NCI-H2227 treated with DMSO at 0.1 percent for 48 hours (cell line): Measurements from ENCODE around the gene RETREG1.
"Not testable (repeated sequence)": the region's sequence is repeated elsewhere in the genome, so short reads cannot be mapped to it uniquely, and the experiment has no call there.

Source experiments
- DNase-seq: peaks from one replicate; lab custom pipeline; 2025; lab: John Stamatoyannopoulos, UW

Gene RETREG1

GRCh38 chr5:16554110-16554509 is 62.7 kb downstream of the RETREG1 start:
- no peak for DNase-seq

- DNase-seq = no peak
These were observed 64.0 kb downstream of the RETREG1 start for GRCh38 chr5:16552666-16553343.

- DNase-seq = no peak
These were observed 65.2 kb downstream of the RETREG1 start for GRCh38 chr5:16551628-16552027.

- DNase-seq = no peak
These were observed 66.4 kb downstream of the RETREG1 start for GRCh38 chr5:16550316-16550952.

GRCh38 chr5:16549491-16550206 is 67.1 kb downstream of the RETREG1 start:
- no peak for DNase-seq

- DNase-seq = no peak
These were observed 68.0 kb downstream of the RETREG1 start for GRCh38 chr5:16548812-16549211.

GRCh38 chr5:16548115-16548514 is 68.7 kb downstream of the RETREG1 start:
- no peak for DNase-seq

- no peak for DNase-seq
These were observed 69.5 kb downstream of the RETREG1 start for GRCh38 chr5:16547200-16547842.

GRCh38 chr5:16546732-16547131 is 70.1 kb downstream of the RETREG1 start:
- DNase-seq = no peak

- DNase-seq = no peak
These were observed 72.0 kb downstream of the RETREG1 start for GRCh38 chr5:16544607-16545374.

GRCh38 chr5:16543206-16543605 is 73.6 kb downstream of the RETREG1 start:
- not testable (repeated sequence) for DNase-seq

GRCh38 chr5:16542236-16542635 is 74.6 kb downstream of the RETREG1 start:
- no peak for DNase-seq

GRCh38 chr5:16541592-16541991 is 75.2 kb downstream of the RETREG1 start:
- DNase-seq = not testable (repeated sequence)

GRCh38 chr5:16540421-16540820 is 76.4 kb downstream of the RETREG1 start:
- DNase-seq = no peak

- no peak for DNase-seq
These were observed 77.6 kb downstream of the RETREG1 start for GRCh38 chr5:16539169-16539666.

GRCh38 chr5:16538006-16538405 is 78.8 kb downstream of the RETREG1 start:
- no peak for DNase-seq

- no peak for DNase-seq
These were observed 80.0 kb downstream of the RETREG1 start for GRCh38 chr5:16536818-16537217.

GRCh38 chr5:16536246-16536645 is 80.6 kb downstream of the RETREG1 start:
- no peak for DNase-seq

GRCh38 chr5:16534280-16534679 is 82.5 kb downstream of the RETREG1 start:
- no peak for DNase-seq

GRCh38 chr5:16531063-16531648 is 85.6 kb downstream of the RETREG1 start:
- peak; percentile 24 for DNase-seq

- DNase-seq = no peak
These were observed 87.5 kb downstream of the RETREG1 start for GRCh38 chr5:16529306-16529705.
